ENCODE results near the gene R3HDM4. TPM values are rescaled to one million over a fixed set of nuclear protein-coding genes. Genes with fewer than 3 reads are reported as not detected.

The R3HDM4 gene
- total and polyA plus RNA-seq, 3 experiments from 2014 or later, result 60.7 to 197 (median 65.2) TPM

DNA sequence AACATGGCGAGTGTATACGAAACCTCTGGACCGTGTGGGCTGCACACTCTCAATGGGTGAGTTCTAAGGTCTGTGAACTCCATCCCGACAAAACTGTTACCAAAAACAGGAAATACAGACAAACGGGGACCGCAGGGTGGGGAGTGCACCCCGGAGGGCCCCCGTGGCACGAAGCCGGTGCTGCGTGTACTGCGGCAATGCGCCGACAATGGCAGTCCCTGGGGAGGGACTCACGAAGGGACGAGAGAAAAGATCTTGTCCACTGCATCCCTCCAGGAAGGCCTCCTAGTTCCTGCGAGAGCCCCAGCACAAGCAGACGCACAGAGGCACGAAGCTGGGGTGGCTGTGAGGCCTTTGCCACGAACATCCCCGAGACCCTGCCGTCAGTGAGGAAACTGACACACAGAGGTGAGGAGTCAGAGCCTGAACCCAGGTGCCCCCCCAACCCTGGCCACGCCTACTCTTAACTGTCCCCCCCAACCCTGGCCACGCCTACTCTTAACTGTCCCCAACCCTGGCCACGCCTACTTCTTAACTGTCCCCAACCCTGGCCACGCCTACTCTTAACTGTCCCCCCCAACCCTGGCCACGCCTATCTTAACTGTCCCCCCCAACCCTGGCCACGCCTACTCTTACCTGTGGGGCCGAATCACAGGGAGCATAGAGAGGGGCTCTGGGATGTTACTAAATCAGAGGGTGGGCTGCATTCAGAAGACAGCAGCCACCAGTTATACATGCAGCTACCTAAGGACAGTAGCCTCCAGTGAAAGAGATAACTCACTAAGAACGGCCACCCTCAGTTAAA lies 24.2 kb downstream of the R3HDM4 start:
- Histone ChIP-seq H3K4me1 (ENCODE audit: insufficient read depth, low read length) (peaks cover 9% of the 10 kb centered on the region), H3K4me3 (ENCODE audit: low read length) (no peak overlapping the region), H3K27me3 (ENCODE audit: insufficient read depth, low read length, poor library complexity, severe bottlenecking) (no peaks in the 10 kb centered on the region), H3K27ac (ENCODE audit: low read depth, low read length) (no peak overlapping the region), H3K36me3 (ENCODE audit: insufficient read depth, low read length) (peaks cover 14% of the 10 kb centered on the region), H3K9me3 (ENCODE audit: low read length) (no peaks in the 10 kb centered on the region)
- H3K36me3 Mint-ChIP-seq, result peaks cover 0 to 51% (median 0%) of the 10 kb centered on the region in 3 donors
- peaks cover 0 to 7% of the 10 kb centered on the region in 2 donors for H3K27me3 Mint-ChIP-seq
- POLR2A ChIA-PET, result interaction anchor here (0.6 to 2.2 kb wide), 7 partner anchors 10 to 181 kb away, joined by 3 to 10 read pairs (median 4); no protein-coding TSS in a partner anchor
- peaks cover 0 to 2% (median 0%) of the 10 kb centered on the region in 5 donors for H3K9me3 Mint-ChIP-seq
- H3K4me1 Mint-ChIP-seq, result peaks cover 14 to 49% (median 20%) of the 10 kb centered on the region in 3 donors
- DNase-seq, result peak in 3 of 5 donors; percentile 53 to 82 (median 78)
- CTCF ChIA-PET, result interaction anchor here (0.9 to 1.1 kb wide), 3 partner anchors 8 to 93 kb away, joined by 3 read pairs; no protein-coding TSS in a partner anchor
- H3K27ac Mint-ChIP-seq, result peak overlapping the region in 6 of 8 donors; percentile 33 to 95 (median 90)
- peak overlapping the region in 4 of 7 donors; percentile 72 to 81 (median 75) for H3K4me3 Mint-ChIP-seq

GRCh38 chr19:887599-887998 lies 25.4 kb downstream of the R3HDM4 start:
- H3K27me3 Mint-ChIP-seq, result peaks cover 0 to 2% of the 10 kb centered on the region in 2 donors
- no peaks in the 10 kb centered on the region for H3K9me3 Mint-ChIP-seq
- H3K4me1 Mint-ChIP-seq, result peaks cover 5 to 40% (median 14%) of the 10 kb centered on the region in 3 donors
- no peak overlapping the region for H3K27ac ChIP-seq (ENCODE audit: low read depth, low read length)
- ChIA-PET POLR2A (interaction anchor here (1.2 to 2.2 kb wide), 3 partner anchors 13 to 22 kb away, joined by 3 to 10 read pairs (median 5); no protein-coding TSS in a partner anchor), CTCF (interaction anchor here (1.0 to 1.1 kb wide), 2 partner anchors 9 to 23 kb away, joined by 3 read pairs; no protein-coding TSS in a partner anchor)
- no peak for DNase-seq
- peaks cover 0 to 53% (median 0%) of the 10 kb centered on the region in 3 donors for H3K36me3 Mint-ChIP-seq
- H3K4me3 ChIP-seq (ENCODE audit: low read length), result no peak overlapping the region
- peaks cover 14% of the 10 kb centered on the region for H3K36me3 ChIP-seq (ENCODE audit: insufficient read depth, low read length)
- no peaks in the 10 kb centered on the region for H3K9me3 ChIP-seq (ENCODE audit: low read length)
- H3K4me3 Mint-ChIP-seq, result peak overlapping the region in 2 of 7 donors; percentile 6 to 16
- peak overlapping the region in 3 of 8 donors; percentile 42 to 95 (median 94) for H3K27ac Mint-ChIP-seq
- no peaks in the 10 kb centered on the region for H3K27me3 ChIP-seq (ENCODE audit: insufficient read depth, low read length, poor library complexity, severe bottlenecking)
- peaks cover 9% of the 10 kb centered on the region for H3K4me1 ChIP-seq (ENCODE audit: insufficient read depth, low read length)

DNA sequence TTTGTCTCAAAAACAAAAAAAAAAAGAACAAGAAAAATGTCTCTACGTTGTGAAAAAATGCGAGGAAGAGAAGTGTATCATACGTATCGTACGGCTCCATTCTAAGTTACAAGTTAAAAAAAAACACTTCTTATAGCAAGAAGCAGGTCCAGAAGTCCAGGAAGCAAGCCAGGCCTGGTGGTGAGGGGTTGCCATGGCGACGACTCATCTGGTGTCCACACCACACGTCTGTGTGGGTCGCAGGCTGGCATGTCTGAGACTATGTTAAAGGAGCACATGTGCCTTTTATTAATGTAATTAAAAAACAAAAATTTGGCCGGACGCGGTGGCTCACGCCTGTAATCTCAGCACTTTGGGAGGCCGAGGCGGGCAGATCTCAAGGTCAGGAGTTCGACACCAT lies 25.9 kb downstream of the R3HDM4 start:
- Histone ChIP-seq H3K27ac (ENCODE audit: low read depth, low read length) (no peak overlapping the region), H3K9me3 (ENCODE audit: low read length) (no peaks in the 10 kb centered on the region), H3K4me3 (ENCODE audit: low read length) (no peak overlapping the region), H3K36me3 (ENCODE audit: insufficient read depth, low read length) (peaks cover 14% of the 10 kb centered on the region), H3K4me1 (ENCODE audit: insufficient read depth, low read length) (peaks cover 6% of the 10 kb centered on the region), H3K27me3 (ENCODE audit: insufficient read depth, low read length, poor library complexity, severe bottlenecking) (no peaks in the 10 kb centered on the region)
- H3K36me3 Mint-ChIP-seq, result peaks cover 0 to 58% (median 0%) of the 10 kb centered on the region in 3 donors
- POLR2A ChIA-PET, result interaction anchor here (1.2 kb wide), 1 partner anchor 12 kb away, joined by 3 read pairs; no protein-coding TSS in a partner anchor
- H3K27me3 Mint-ChIP-seq, result peaks cover 0 to 2% of the 10 kb centered on the region in 2 donors
- no peak overlapping the region for H3K4me3 Mint-ChIP-seq
- peak overlapping the region in 3 of 8 donors; percentile 42 to 95 (median 70) for H3K27ac Mint-ChIP-seq
- peaks cover 5 to 37% (median 14%) of the 10 kb centered on the region in 3 donors for H3K4me1 Mint-ChIP-seq
- H3K9me3 Mint-ChIP-seq, result no peaks in the 10 kb centered on the region
- CTCF ChIA-PET, result no interaction called here
- DNase-seq, result no peak

GRCh38 chr19:885536-886224 lies 27.3 kb downstream of the R3HDM4 start:
- Histone ChIP-seq H3K4me3 (ENCODE audit: low read length) (no peak overlapping the region), H3K27me3 (ENCODE audit: insufficient read depth, low read length, poor library complexity, severe bottlenecking) (no peaks in the 10 kb centered on the region), H3K4me1 (ENCODE audit: insufficient read depth, low read length) (peaks cover 4% of the 10 kb centered on the region), H3K27ac (ENCODE audit: low read depth, low read length) (no peak overlapping the region), H3K9me3 (ENCODE audit: low read length) (no peaks in the 10 kb centered on the region), H3K36me3 (ENCODE audit: insufficient read depth, low read length) (peaks cover 14% of the 10 kb centered on the region)
- Mint-ChIP-seq H3K9me3 (no peaks in the 10 kb centered on the region), H3K36me3 (peaks cover 0 to 70% (median 0%) of the 10 kb centered on the region in 3 donors), H3K27ac (peak overlapping the region in 1 of 8 donors; percentile 70), H3K4me1 (peaks cover 0 to 28% (median 12%) of the 10 kb centered on the region in 3 donors), H3K4me3 (no peak overlapping the region), H3K27me3 (peaks cover 0 to 2% of the 10 kb centered on the region in 2 donors)
- ChIA-PET CTCF (interaction anchor here (0.9 kb wide), 1 partner anchor 22 kb away, joined by 3 read pairs; no protein-coding TSS in a partner anchor), POLR2A (no interaction called here)
- no peak for DNase-seq

GRCh38 chr19:884420-885211 lies 28.4 kb downstream of the R3HDM4 start:
- no peak for DNase-seq
- no peak overlapping the region for H3K27ac ChIP-seq (ENCODE audit: low read depth, low read length)
- H3K4me1 ChIP-seq (ENCODE audit: insufficient read depth, low read length), result peaks cover 4% of the 10 kb centered on the region
- H3K27ac Mint-ChIP-seq, result no peak overlapping the region
- POLR2A ChIA-PET, result no interaction called here
- H3K9me3 ChIP-seq (ENCODE audit: low read length), result no peaks in the 10 kb centered on the region
- H3K4me1 Mint-ChIP-seq, result peaks cover 0 to 19% (median 9%) of the 10 kb centered on the region in 3 donors
- no peak overlapping the region for H3K4me3 ChIP-seq (ENCODE audit: low read length)
- H3K4me3 Mint-ChIP-seq, result no peak overlapping the region
- peaks cover 0 to 2% of the 10 kb centered on the region in 2 donors for H3K27me3 Mint-ChIP-seq
- CTCF ChIA-PET, result no interaction called here
- H3K36me3 ChIP-seq (ENCODE audit: insufficient read depth, low read length), result peaks cover 7% of the 10 kb centered on the region
- peaks cover 0 to 60% (median 0%) of the 10 kb centered on the region in 3 donors for H3K36me3 Mint-ChIP-seq
- H3K9me3 Mint-ChIP-seq, result no peaks in the 10 kb centered on the region
- H3K27me3 ChIP-seq (ENCODE audit: insufficient read depth, low read length, poor library complexity, severe bottlenecking), result no peaks in the 10 kb centered on the region

- Mint-ChIP-seq H3K27ac (no peak overlapping the region), H3K4me1 (peaks cover 0 to 14% (median 6%) of the 10 kb centered on the region in 3 donors), H3K9me3 (no peaks in the 10 kb centered on the region), H3K36me3 (peaks cover 0 to 55% (median 0%) of the 10 kb centered on the region in 3 donors), H3K4me3 (no peak overlapping the region), H3K27me3 (peaks cover 0 to 2% of the 10 kb centered on the region in 2 donors)
- no peak for DNase-seq
- ChIA-PET POLR2A (no interaction called here), CTCF (interaction anchor here (1.9 to 3.3 kb wide), 2 partner anchors 10 to 20 kb away, joined by 7 to 20 read pairs; partner anchors contain the start of genes MED16 and RNU6-9)
- Histone ChIP-seq H3K9me3 (ENCODE audit: low read length) (no peaks in the 10 kb centered on the region), H3K36me3 (ENCODE audit: insufficient read depth, low read length) (peaks cover 3% of the 10 kb centered on the region), H3K4me3 (ENCODE audit: low read length) (no peak overlapping the region), H3K27me3 (ENCODE audit: insufficient read depth, low read length, poor library complexity, severe bottlenecking) (no peaks in the 10 kb centered on the region), H3K4me1 (ENCODE audit: insufficient read depth, low read length) (peaks cover 4% of the 10 kb centered on the region), H3K27ac (ENCODE audit: low read depth, low read length) (no peak overlapping the region)
Observed at GRCh38 chr19:883661-884211, 29.3 kb downstream of the R3HDM4 start.
